IPS DF 6.9 (cell line): ENCODE measurements around the gene RNF32.
"Not testable (repeated sequence)": the region's sequence is repeated elsewhere in the genome, so short reads cannot be mapped to it uniquely, and the experiment has no call there.

Experiments
- DNase-seq: peaks from one replicate; pipeline ENCODE4 v3.0.0-alpha.2; 2013; ENCODE audit warnings: low read depth, low spot score
- H3K27ac ChIP-seq: one replicate; pipeline ENCODE4 v1.5.1; 2013; ENCODE audit warnings: low read length, control low read depth
- H3K27me3 ChIP-seq: 2 replicates; pipeline ENCODE4 v1.6.1; 2013; ENCODE audit warnings: mild to moderate bottlenecking, low read length; ENCODE audit not compliant: control insufficient read depth, insufficient read depth
- H3K36me3 ChIP-seq: 2 replicates; pipeline ENCODE4 v1.6.1; 2013; ENCODE audit warnings: low read length; ENCODE audit not compliant: control insufficient read depth, insufficient read depth
- H3K4me1 ChIP-seq: 2 replicates; pipeline ENCODE4 v1.6.1; 2013; ENCODE audit warnings: low read length; ENCODE audit not compliant: control insufficient read depth, insufficient read depth
- H3K4me3 ChIP-seq: 2 replicates; pipeline ENCODE4 v1.5.1; 2013; ENCODE audit warnings: mild to moderate bottlenecking, low read length
- H3K9me3 ChIP-seq: 2 replicates; pipeline ENCODE4 v1.6.1; 2013; ENCODE audit warnings: low read length, inconsistent platforms; ENCODE audit not compliant: control insufficient read depth, insufficient read depth
- WGBS: extraction: QIAGEN DNeasy Blood & Tissue Kit; methylation state at CpG from one replicate; pipeline ENCODE4 v1.1.7; 2013; ENCODE audit warnings: mixed read lengths, missing lambda C conversion rate; ENCODE audit not compliant: insufficient read length, insufficient coverage; 5-methylcytosine and 5-hydroxymethylcytosine counted together

The RNF32 gene

DNA sequence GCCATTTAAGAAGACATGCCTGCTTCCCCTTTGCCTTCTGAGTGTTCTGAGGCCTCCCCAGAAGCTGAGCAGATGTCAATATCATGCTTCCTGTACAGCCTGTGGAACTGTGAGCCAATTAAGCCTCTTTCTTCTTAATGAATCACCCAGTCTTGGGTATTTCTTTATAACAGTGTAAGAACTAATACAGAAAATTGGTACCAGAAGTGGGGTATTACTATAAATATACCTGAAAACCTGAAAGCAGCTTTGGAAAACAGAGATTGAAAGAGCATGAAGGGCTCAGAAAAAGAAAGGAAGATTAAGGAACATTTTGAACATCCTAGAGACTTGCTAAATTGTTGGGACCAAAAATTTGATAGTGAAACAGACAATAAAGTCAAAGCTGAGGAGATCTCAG lies 12.0 kb upstream of the RNF32 start:
- no peaks in the 10 kb centered on the region; the same call in 1 of the 2 replicates for H3K9me3 ChIP-seq
- H3K27ac ChIP-seq = no peak overlapping the region
- no peak overlapping the region for H3K4me3 ChIP-seq
- no peaks in the 10 kb centered on the region for H3K36me3 ChIP-seq
- H3K27me3 ChIP-seq = no peaks in the 10 kb centered on the region
- no peaks in the 10 kb centered on the region for H3K4me1 ChIP-seq
- DNase-seq = no peak

GRCh38 chr7:156629873-156630272 lies 10.7 kb upstream of the RNF32 start:
- H3K4me3 ChIP-seq = no peak overlapping the region
- WGBS = no CpG with 5 or more reads among the region's 2 CpGs
- no peak for DNase-seq
- H3K27me3 ChIP-seq = no peaks in the 10 kb centered on the region
- no peaks in the 10 kb centered on the region for H3K4me1 ChIP-seq
- H3K36me3 ChIP-seq = no peaks in the 10 kb centered on the region
- H3K9me3 ChIP-seq = no peaks in the 10 kb centered on the region; the same call in 1 of the 2 replicates
- H3K27ac ChIP-seq = no peak overlapping the region

DNA sequence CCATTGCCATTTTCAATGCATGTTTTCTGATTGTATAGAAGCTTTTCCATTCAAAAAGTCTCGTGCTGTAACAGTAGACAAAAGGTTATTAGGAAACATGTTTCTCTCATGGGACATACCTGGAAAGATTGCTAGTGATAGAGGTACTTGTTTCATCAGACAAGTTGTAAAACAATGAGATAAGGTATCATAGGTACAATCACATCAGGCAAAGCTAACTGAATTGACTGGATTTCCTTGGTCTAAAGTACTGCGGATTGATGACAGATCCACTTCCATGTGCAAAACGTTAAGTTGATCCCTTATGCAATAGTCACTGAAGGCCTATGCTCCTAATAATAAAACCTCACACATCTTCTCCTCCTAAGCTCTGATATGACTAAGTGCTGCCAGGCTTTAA lies 6.5 kb upstream of the RNF32 start:
- WGBS = no CpG with 5 or more reads among the region's 3 CpGs
- Histone ChIP-seq H3K4me3 (no peak overlapping the region), H3K36me3 (no peaks in the 10 kb centered on the region), H3K9me3 (no peaks in the 10 kb centered on the region), H3K27ac (no peak overlapping the region), H3K27me3 (no peaks in the 10 kb centered on the region), H3K4me1 (0 out of 2 replicates have a peak, but pooled peaks cover 2% of the 10 kb centered on the region)
- DNase-seq = no peak

DNA sequence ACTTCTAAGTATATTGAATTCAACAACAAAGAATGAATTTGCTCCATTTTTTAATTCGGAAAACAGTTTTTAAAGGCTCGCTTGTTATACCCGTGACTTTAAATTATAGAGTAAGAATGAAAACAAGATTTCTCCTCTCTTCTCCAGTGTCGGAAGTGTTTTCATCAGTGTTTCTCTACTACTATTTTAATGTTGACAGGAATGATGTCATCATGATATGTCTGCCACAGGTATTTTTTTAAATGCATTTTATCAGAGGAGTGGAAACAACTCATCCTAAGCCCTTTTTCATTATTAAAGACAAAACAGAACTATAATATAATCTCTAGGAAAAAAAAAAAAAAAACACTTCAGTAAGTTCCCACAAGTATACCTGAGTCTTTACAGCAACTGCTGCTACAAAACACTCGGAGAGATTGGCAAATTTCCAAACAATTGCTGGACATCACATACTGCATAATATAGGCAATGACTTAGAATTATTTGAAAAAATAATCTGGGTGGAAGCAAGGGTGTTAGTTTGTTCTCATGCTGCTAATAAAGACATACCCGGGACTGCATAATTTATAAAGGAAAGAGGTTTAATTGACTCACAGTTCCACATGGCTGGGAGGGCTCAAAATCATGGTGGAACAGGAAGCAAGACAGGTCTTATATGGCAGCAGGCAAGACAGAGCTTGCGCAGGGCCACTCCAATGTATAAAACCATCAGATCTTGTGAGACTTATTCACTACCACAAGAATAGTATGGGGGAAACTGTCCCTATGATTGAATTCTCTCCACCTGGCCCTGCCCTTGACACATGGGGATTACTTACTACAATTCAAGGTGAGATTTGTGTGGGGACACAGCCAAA lies 4.8 kb upstream of the RNF32 start:
- Histone ChIP-seq H3K27ac (no peak overlapping the region), H3K36me3 (no peaks in the 10 kb centered on the region), H3K9me3 (no peaks in the 10 kb centered on the region), H3K4me1 (0 out of 2 replicates have a peak, but pooled peaks cover 2% of the 10 kb centered on the region), H3K27me3 (no peaks in the 10 kb centered on the region), H3K4me3 (no peak overlapping the region)
- no CpG with 5 or more reads among the region's 7 CpGs for WGBS
- no peak for DNase-seq

- DNase-seq, H3K27ac ChIP-seq, H3K36me3 ChIP-seq, H3K4me1 ChIP-seq, H3K4me3 ChIP-seq, H3K9me3 ChIP-seq, H3K27me3 ChIP-seq: not testable (repeated sequence)
- no CpG with 5 or more reads among the region's 7 CpGs for WGBS
Measured at GRCh38 chr7:156637093-156637492, 3.5 kb upstream of the RNF32 start.

GRCh38 chr7:156638443-156639077 lies 2.0 kb upstream of the RNF32 start:
- no peaks in the 10 kb centered on the region for H3K27me3 ChIP-seq
- no CpG with 5 or more reads among the region's 8 CpGs for WGBS
- H3K4me1 ChIP-seq = 0 out of 2 replicates have a peak, but pooled peaks cover 3% of the 10 kb centered on the region
- no peak for DNase-seq
- no peaks in the 10 kb centered on the region for H3K36me3 ChIP-seq
- H3K9me3 ChIP-seq = no peaks in the 10 kb centered on the region
- H3K4me3 ChIP-seq = no peak overlapping the region
- no peak overlapping the region for H3K27ac ChIP-seq

GRCh38 chr7:156639426-156640256 lies 933 bp upstream of the RNF32 start:
- Histone ChIP-seq H3K9me3 (no peaks in the 10 kb centered on the region), H3K27me3 (no peaks in the 10 kb centered on the region), H3K27ac (no peak overlapping the region), H3K36me3 (no peaks in the 10 kb centered on the region), H3K4me1 (0 out of 2 replicates have a peak, but pooled peaks cover 3% of the 10 kb centered on the region), H3K4me3 (peak overlapping the region; percentile 75; the same call in 1 of the 2 replicates)
- WGBS = no CpG with 5 or more reads among the region's 52 CpGs
- no peak for DNase-seq

- H3K27ac ChIP-seq = no peak overlapping the region
- DNase-seq = no peak
- H3K9me3 ChIP-seq = no peaks in the 10 kb centered on the region
- WGBS = no CpG with 5 or more reads among the region's 30 CpGs
- 0 out of 2 replicates have a peak, but pooled peaks cover 3% of the 10 kb centered on the region for H3K4me1 ChIP-seq
- no peaks in the 10 kb centered on the region for H3K27me3 ChIP-seq
- H3K4me3 ChIP-seq = peak overlapping the region; percentile 75; the same call in 1 of the 2 replicates
- no peaks in the 10 kb centered on the region for H3K36me3 ChIP-seq
Measured at GRCh38 chr7:156640949-156641485, 443 bp downstream of the RNF32 start.

- 0 out of 2 replicates have a peak, but pooled peaks cover 3% of the 10 kb centered on the region for H3K4me1 ChIP-seq
- no peak for DNase-seq
- no CpG with 5 or more reads among the region's 13 CpGs for WGBS
- no peak overlapping the region for H3K27ac ChIP-seq
- no peaks in the 10 kb centered on the region for H3K27me3 ChIP-seq
- no peaks in the 10 kb centered on the region for H3K36me3 ChIP-seq
- H3K9me3 ChIP-seq = no peaks in the 10 kb centered on the region
- no peak overlapping the region for H3K4me3 ChIP-seq
Measured at GRCh38 chr7:156642306-156643045, 1.9 kb downstream of the RNF32 start.
